GM12865 (cell line): Measurements from ENCODE around the gene PHYKPL.
"Not testable (repeated sequence)": the region's sequence is repeated elsewhere in the genome, so short reads cannot be mapped to it uniquely, and the experiment has no call there.

Experiments
- DNase-seq: peaks from one replicate; pipeline ENCODE4 v3.0.0; 2010; ENCODE audit warnings: low read depth
- H3K4me3 ChIP-seq: 2 replicates; pipeline ENCODE4 v1.5.1; 2011; ENCODE audit warnings: mild to moderate bottlenecking, low read depth, low read length, control low read depth
- CTCF ChIP-seq: IDR thresholded peaks from 2 replicates; pipeline ENCODE4 v1.5.1; 2011; ENCODE audit warnings: low read length, control low read depth, low read depth, inconsistent platforms; ENCODE audit not compliant: insufficient read depth; ENCODE audit errors: missing control alignments

The PHYKPL gene

GRCh38 chr5:178245389-178245788 lies 12.8 kb upstream of the PHYKPL start:
- no peak for DNase-seq
- no peak for TF ChIP-seq CTCF
- H3K4me3 ChIP-seq, result no peak overlapping the region

GRCh38 chr5:178244576-178244975 lies 12.0 kb upstream of the PHYKPL start:
- H3K4me3 ChIP-seq, result no peak overlapping the region
- DNase-seq, result no peak
- TF ChIP-seq CTCF, result no peak

GRCh38 chr5:178242416-178242815 lies 9.8 kb upstream of the PHYKPL start:
- DNase-seq, result no peak
- H3K4me3 ChIP-seq, result no peak overlapping the region
- no peak for TF ChIP-seq CTCF

GRCh38 chr5:178241688-178242231 lies 9.2 kb upstream of the PHYKPL start:
- no peak overlapping the region for H3K4me3 ChIP-seq
- TF ChIP-seq CTCF, result no peak
- no peak for DNase-seq

- no peak for TF ChIP-seq CTCF
- DNase-seq, result peak; percentile 37
- H3K4me3 ChIP-seq, result no peak overlapping the region
Measured at GRCh38 chr5:178241231-178241663, 8.6 kb upstream of the PHYKPL start.

- DNase-seq, result peak; percentile 43
- no peak overlapping the region for H3K4me3 ChIP-seq
- TF ChIP-seq CTCF, result no peak
Measured at GRCh38 chr5:178240766-178241165, 8.2 kb upstream of the PHYKPL start.

- no peak for TF ChIP-seq CTCF
- H3K4me3 ChIP-seq, result no peak overlapping the region
- no peak for DNase-seq
Measured at GRCh38 chr5:178240341-178240741, 7.7 kb upstream of the PHYKPL start.

- not testable (repeated sequence) for H3K4me3 ChIP-seq
- peak; percentile 67 for DNase-seq
Measured at GRCh38 chr5:178239626-178240301, 7.2 kb upstream of the PHYKPL start.
